Activated CD8-positive, alpha-beta memory T cell treated with anti-CD3 and anti-CD28 coated beads for 24 hours (primary cell): Measurements from ENCODE around the gene IQCF5.
"Not testable (repeated sequence)": the region's sequence is repeated elsewhere in the genome, so short reads cannot be mapped to it uniquely, and the experiment has no call there.

Experiments
- DNase-seq: peaks from one replicate; pipeline ENCODE4 v3.0.0-alpha.2; 2020

Gene IQCF5

GRCh38 chr3:51862886-51863285 is 12.5 kb downstream of the IQCF5 start:
- DNase-seq, result no peak

DNA sequence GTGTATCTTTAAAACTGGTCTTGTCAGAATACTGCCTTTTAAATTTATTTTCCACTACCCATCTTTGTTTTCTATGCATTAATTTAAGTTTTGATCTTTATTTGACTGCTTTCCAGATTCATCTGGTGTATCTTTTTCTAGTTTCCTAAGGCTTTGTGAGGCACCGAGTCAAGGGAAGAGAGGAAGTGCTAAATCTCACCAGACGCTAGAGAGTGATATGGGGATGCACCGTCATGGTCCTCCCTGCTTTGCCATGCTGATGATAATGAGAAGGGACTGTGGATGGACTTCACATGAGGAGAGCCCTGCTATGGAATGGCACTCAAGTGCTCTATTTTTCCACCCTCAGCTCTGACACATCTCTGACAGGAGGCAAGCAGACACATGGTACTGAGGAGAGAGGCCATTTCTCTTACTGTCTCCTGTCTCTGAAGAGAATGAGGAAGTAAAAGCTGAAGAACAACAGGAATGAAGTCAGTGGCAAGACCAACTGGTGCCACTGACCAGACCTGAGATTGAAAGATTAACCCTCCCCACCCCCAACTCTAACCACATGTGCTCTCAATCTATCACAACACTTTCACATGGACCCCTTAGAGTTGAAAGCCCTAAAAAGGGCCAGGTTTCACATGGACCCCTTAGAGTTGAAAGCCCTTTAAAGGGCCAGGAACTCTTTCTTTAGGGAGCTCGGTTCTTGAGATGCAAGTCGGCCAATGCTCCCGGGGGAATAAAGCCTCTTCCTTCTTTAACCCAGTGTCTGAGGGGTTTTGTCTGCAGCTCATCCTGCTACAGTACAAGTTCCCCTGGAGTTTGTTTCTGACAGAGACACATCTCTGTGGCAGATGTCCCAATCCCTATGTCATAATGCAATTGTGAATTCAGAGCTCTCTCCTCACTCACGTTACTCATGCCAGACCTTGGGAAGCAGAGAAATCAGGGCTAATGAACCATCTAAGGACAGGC is 14.4 kb downstream of the IQCF5 start, which contains the start of gene IQCF2:
IQCF2 (plus strand) TSS at position 913 of the 963 bp plus-strand sequence. CDS start 52 bp downstream, outside the sequence.
- DNase-seq, result no peak

DNA sequence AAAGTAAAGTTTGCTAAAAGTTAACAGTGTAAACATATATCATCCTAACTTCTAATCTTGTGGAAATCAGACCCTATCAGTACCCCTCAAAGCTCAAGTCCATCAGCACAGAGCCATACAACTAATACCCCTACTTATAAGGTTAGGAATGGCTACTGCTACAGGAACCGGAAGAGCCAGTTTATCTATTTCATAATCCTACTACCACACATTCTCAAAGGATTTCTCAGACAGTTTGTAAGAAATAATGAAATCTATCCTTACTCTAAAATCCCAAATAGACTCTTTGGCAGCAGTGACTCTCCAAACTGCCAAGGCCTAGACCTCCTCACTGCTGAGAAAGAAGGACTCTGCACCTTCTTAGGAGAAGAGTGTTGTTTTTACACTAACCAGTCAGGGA is 20.0 kb downstream of the IQCF5 start:
- not testable (repeated sequence) for DNase-seq

GRCh38 chr3:51845129-51845528 is 30.3 kb downstream of the IQCF5 start:
- DNase-seq, result no peak

GRCh38 chr3:51836606-51837005 is 38.8 kb downstream of the IQCF5 start:
- DNase-seq, result no peak

GRCh38 chr3:51830836-51831385 is 44.5 kb downstream of the IQCF5 start:
- no peak for DNase-seq

DNA sequence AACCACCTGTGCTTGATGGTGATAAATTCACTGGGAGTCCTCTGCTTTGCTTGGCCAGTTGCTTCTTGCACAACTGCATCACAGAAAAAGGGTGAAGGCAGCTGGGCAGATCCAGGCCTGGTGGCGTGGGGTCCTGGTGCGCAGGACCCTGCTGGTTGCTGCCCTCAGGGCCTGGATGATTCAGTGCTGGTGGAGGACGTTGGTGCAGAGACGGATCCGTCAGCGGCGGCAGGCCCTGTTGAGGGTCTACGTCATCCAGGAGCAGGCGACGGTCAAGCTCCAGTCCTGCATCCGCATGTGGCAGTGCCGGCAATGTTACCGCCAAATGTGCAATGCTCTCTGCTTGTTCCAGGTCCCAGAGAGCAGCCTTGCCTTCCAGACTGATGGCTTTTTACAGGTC is 45.1 kb downstream of the IQCF5 start:
- no peak for DNase-seq

DNA sequence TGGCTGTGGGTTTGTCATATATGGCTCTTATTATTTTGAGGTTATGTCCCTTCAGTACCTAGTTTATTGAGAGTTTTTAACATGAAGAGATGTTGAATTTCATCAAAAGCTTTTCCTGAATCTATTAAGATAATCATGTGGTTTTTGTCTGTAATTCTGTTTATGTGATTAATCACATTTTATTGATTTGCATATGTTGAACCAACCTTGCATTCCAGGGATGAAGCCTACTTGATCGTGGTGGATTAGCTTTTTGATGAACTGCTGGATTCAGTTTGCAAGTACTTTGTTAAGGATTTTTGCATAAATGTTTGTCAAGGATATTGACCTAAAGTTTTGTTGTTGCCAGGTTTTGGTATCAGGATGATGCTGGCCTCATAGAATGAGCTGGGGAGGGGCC is 47.1 kb downstream of the IQCF5 start:
- DNase-seq, result no peak
